WI38 (cell line): ENCODE measurements around the gene EDC3.

Source experiments
- H3K4me3 ChIP-seq: 2 replicates; pipeline ENCODE4 v1.5.1; 2011; ENCODE audit warnings: low read depth, mild to moderate bottlenecking, control low read depth, low read length
- TF ChIP-seq, protein P1 (sequence below): IDR thresholded peaks from 2 replicates; pipeline ENCODE4 v1.5.1; 2012; ENCODE audit warnings: low read depth, mild to moderate bottlenecking, control low read depth, low read length

The EDC3 gene

GRCh38 chr15:74621936-74622335, 73.9 kb downstream of the EDC3 start:
- TF ChIP-seq, protein P1, sequence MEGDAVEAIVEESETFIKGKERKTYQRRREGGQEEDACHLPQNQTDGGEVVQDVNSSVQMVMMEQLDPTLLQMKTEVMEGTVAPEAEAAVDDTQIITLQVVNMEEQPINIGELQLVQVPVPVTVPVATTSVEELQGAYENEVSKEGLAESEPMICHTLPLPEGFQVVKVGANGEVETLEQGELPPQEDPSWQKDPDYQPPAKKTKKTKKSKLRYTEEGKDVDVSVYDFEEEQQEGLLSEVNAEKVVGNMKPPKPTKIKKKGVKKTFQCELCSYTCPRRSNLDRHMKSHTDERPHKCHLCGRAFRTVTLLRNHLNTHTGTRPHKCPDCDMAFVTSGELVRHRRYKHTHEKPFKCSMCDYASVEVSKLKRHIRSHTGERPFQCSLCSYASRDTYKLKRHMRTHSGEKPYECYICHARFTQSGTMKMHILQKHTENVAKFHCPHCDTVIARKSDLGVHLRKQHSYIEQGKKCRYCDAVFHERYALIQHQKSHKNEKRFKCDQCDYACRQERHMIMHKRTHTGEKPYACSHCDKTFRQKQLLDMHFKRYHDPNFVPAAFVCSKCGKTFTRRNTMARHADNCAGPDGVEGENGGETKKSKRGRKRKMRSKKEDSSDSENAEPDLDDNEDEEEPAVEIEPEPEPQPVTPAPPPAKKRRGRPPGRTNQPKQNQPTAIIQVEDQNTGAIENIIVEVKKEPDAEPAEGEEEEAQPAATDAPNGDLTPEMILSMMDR, result no peak
- no peak overlapping the region for H3K4me3 ChIP-seq

DNA sequence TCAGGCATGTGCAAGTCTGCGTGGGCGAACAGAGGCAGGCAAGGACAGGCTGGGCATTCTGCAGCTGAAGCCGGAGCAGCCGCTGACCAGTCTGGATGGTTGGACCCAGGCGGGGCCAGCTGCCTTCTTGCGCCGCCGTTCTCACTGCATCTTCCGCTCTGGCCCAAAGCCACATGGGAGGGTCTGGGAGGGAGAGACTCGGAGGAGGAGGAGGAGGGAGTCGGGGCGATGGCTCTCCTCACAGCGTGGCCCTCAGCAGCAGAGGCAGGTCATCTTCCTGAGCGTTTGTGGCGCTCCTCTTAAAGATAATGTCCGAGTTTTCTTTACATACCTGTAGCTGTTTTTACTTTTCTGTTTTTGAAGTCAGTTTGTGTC, 74.3 kb downstream of the EDC3 start:
- TF ChIP-seq, protein P1, result no peak
- H3K4me3 ChIP-seq, result no peak overlapping the region

- TF ChIP-seq, protein P1, result peak; percentile 95
- H3K4me3 ChIP-seq, result no peak overlapping the region
Measured at GRCh38 chr15:74620636-74621545, 74.9 kb downstream of the EDC3 start.

- no peak overlapping the region for H3K4me3 ChIP-seq
- TF ChIP-seq, protein P1, result no peak
Measured at GRCh38 chr15:74619916-74620635, 75.7 kb downstream of the EDC3 start.

DNA sequence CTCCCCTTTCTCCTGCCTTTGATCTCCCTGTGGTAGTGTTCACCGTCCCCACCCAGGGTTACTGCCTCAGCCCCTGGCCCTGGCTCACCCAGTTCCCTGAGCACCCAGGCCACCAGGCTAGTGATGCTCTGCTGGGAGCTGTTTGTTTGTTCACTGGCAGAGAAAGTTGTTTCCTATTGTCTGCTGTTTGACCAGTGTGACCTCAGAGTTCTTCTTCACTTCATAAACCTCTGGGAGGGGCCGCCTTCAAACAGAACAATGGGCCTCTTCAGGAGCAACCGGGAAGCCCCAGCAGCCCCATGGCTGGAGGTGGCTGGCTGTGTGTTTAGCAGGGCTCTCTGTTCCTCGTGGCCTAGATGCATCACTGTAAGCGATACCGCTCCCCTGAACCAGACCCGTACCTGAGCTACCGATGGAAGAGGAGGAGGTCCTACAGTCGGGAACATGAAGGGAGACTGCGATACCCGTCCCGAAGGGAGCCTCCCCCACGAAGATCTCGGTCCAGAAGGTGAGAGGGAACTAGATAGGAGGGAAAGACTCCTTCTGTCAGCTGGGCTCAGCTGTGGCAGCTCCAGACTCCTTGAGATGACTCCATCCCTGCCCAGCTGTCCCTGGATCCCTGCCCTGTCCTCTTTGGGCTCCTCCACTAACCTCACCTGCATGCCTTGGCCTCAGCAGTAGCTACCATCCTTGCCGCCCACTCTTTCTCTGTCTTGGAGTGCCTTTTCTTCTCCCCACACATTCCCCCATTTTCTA, 76.8 kb downstream of the EDC3 start:
- no peak overlapping the region for H3K4me3 ChIP-seq
- TF ChIP-seq, protein P1, result no peak

GRCh38 chr15:74616996-74617395, 78.8 kb downstream of the EDC3 start:
- TF ChIP-seq, protein P1, result no peak
- peak overlapping the region; percentile 100 for H3K4me3 ChIP-seq
